DMS153 (cell line): ENCODE data around the gene SUSD4.
A peak's percentile ranks its signal among the peaks of the same experiment; 100 is the strongest.

Source experiments
- DNase-seq: peaks from one replicate; lab custom pipeline; 2025; lab: John Stamatoyannopoulos, UW

Gene SUSD4

GRCh38 chr1:223355699-223356098, 8.3 kb downstream of the SUSD4 start:
- DNase-seq, result no peak

- DNase-seq, result no peak
Measured at GRCh38 chr1:223353939-223354338, 10.0 kb downstream of the SUSD4 start.

GRCh38 chr1:223352944-223353343, 11.0 kb downstream of the SUSD4 start:
- DNase-seq, result no peak

- DNase-seq, result no peak
Measured at GRCh38 chr1:223350361-223350908, 13.5 kb downstream of the SUSD4 start.

GRCh38 chr1:223349241-223349640, 14.7 kb downstream of the SUSD4 start:
- no peak for DNase-seq

- DNase-seq, result no peak
Measured at GRCh38 chr1:223348439-223348838, 15.5 kb downstream of the SUSD4 start.

GRCh38 chr1:223347583-223347982, 16.4 kb downstream of the SUSD4 start:
- DNase-seq, result no peak

GRCh38 chr1:223346311-223346710, 17.7 kb downstream of the SUSD4 start:
- DNase-seq, result no peak

GRCh38 chr1:223345720-223346119, 18.3 kb downstream of the SUSD4 start:
- no peak for DNase-seq

- DNase-seq, result no peak
Measured at GRCh38 chr1:223344491-223344890, 19.5 kb downstream of the SUSD4 start.

GRCh38 chr1:223343692-223344091, 20.3 kb downstream of the SUSD4 start:
- DNase-seq, result no peak

- DNase-seq, result peak; percentile 19
Measured at GRCh38 chr1:223341121-223341520, 22.9 kb downstream of the SUSD4 start.

- DNase-seq, result no peak
Measured at GRCh38 chr1:223340637-223341036, 23.3 kb downstream of the SUSD4 start.

- DNase-seq, result no peak
Measured at GRCh38 chr1:223339861-223340260, 24.1 kb downstream of the SUSD4 start.

- no peak for DNase-seq
Measured at GRCh38 chr1:223338811-223339746, 24.9 kb downstream of the SUSD4 start.

- DNase-seq, result no peak
Measured at GRCh38 chr1:223337174-223337869, 26.7 kb downstream of the SUSD4 start.

GRCh38 chr1:223334156-223334555, 29.8 kb downstream of the SUSD4 start:
- no peak for DNase-seq

GRCh38 chr1:223332997-223333396, 31.0 kb downstream of the SUSD4 start:
- DNase-seq, result no peak

- no peak for DNase-seq
Measured at GRCh38 chr1:223331929-223332328, 32.0 kb downstream of the SUSD4 start.

- no peak for DNase-seq
Measured at GRCh38 chr1:223331301-223331700, 32.7 kb downstream of the SUSD4 start.

- no peak for DNase-seq
Measured at GRCh38 chr1:223330466-223330865, 33.5 kb downstream of the SUSD4 start.

GRCh38 chr1:223329664-223330415, 34.1 kb downstream of the SUSD4 start:
- no peak for DNase-seq
